GM19463 (cell line): ENCODE data around the gene KDM3B.
"Not testable (repeated sequence)": the region's sequence is repeated elsewhere in the genome, so short reads cannot be mapped to it uniquely, and the experiment has no call there.

ENCODE experiments used
- ATAC-seq: cut with Tn5 transposase; IDR thresholded peaks from one replicate; pipeline ENCODE4 v1.9.1; 2021; ENCODE audit warnings: mild to moderate bottlenecking, moderate library complexity; ENCODE audit not compliant: unreplicated experiment

The KDM3B gene

GRCh38 chr5:138385660-138386059, 33.2 kb downstream of the KDM3B start:
- no peak for ATAC-seq

- ATAC-seq = no peak
Observed at GRCh38 chr5:138386290-138386689, 33.8 kb downstream of the KDM3B start.

GRCh38 chr5:138389332-138389731, 36.8 kb downstream of the KDM3B start:
- no peak for ATAC-seq

- ATAC-seq = not testable (repeated sequence)
Observed at GRCh38 chr5:138389911-138390310, 37.4 kb downstream of the KDM3B start.

- no peak for ATAC-seq
Observed at GRCh38 chr5:138391859-138392386, 39.4 kb downstream of the KDM3B start.

- peak; percentile 89 for ATAC-seq
Observed at GRCh38 chr5:138402640-138403039, 50.2 kb downstream of the KDM3B start.

- ATAC-seq = peak; percentile 91
Observed at GRCh38 chr5:138408023-138408422, 55.5 kb downstream of the KDM3B start.

GRCh38 chr5:138410996-138411640, 58.6 kb downstream of the KDM3B start:
- ATAC-seq = not testable (repeated sequence)

GRCh38 chr5:138418444-138418843, 66.0 kb downstream of the KDM3B start:
- no peak for ATAC-seq

GRCh38 chr5:138425079-138425478, 72.6 kb downstream of the KDM3B start:
- no peak for ATAC-seq

GRCh38 chr5:138435943-138436342, 83.5 kb downstream of the KDM3B start:
- ATAC-seq = no peak

- ATAC-seq = no peak
Observed at GRCh38 chr5:138438003-138438723, 85.7 kb downstream of the KDM3B start.

GRCh38 chr5:138438724-138439476, 86.4 kb downstream of the KDM3B start, which contains the start of gene REEP2:
REEP2 (plus strand) TSS chr5:138439057; CDS start chr5:138439209, 152 bp downstream.
- ATAC-seq = peak; percentile 82

- no peak for ATAC-seq
Observed at GRCh38 chr5:138439477-138440158, 87.1 kb downstream of the KDM3B start.

GRCh38 chr5:138440159-138441073, 87.9 kb downstream of the KDM3B start:
- no peak for ATAC-seq

GRCh38 chr5:138441221-138441620, 88.7 kb downstream of the KDM3B start:
- no peak for ATAC-seq

GRCh38 chr5:138444078-138444773, 91.7 kb downstream of the KDM3B start:
- no peak for ATAC-seq

- no peak for ATAC-seq
Observed at GRCh38 chr5:138444774-138445546, 92.5 kb downstream of the KDM3B start.
